Hepatocyte (in vitro differentiated cells): ENCODE data around the gene RIBC2. TPM values are rescaled to one million over a fixed set of nuclear protein-coding genes. Genes with fewer than 3 reads are reported as not detected.

ENCODE experiments used
- DNase-seq: peaks from one replicate; pipeline ENCODE4 v3.0.0-alpha.2; 2016; ENCODE audit warnings: low spot score
- H2AFZ ChIP-seq: fragments of 200-600 bp; sonication (generic); 2 replicates; pipeline ENCODE4 v1.6.0; 2016; ENCODE audit warnings: antibody characterized with exemption, mild to moderate bottlenecking
- H3K27ac ChIP-seq: fragments of 200-600 bp; sonication (generic); 2 replicates; pipeline ENCODE4 v1.5.1; 2016; ENCODE audit warnings: mild to moderate bottlenecking
- H3K27me3 ChIP-seq: fragments of 200-600 bp; sonication (generic); 2 replicates; pipeline ENCODE4 v1.6.1; 2016
- H3K36me3 ChIP-seq: fragments of 200-600 bp; sonication (generic); replicated peaks from 2 replicates; pipeline ENCODE4 v1.5.1; 2016; ENCODE audit warnings: low read depth; ENCODE audit not compliant: insufficient read depth
- H3K4me1 ChIP-seq: fragments of 200-600 bp; sonication (generic); 2 replicates; pipeline ENCODE4 v1.5.1; 2016; ENCODE audit warnings: mild to moderate bottlenecking, moderate library complexity; ENCODE audit not compliant: insufficient read depth
- H3K4me2 ChIP-seq: fragments of 200-600 bp; sonication (generic); 2 replicates; pipeline ENCODE4 v1.6.0; 2016
- H3K4me3 ChIP-seq: fragments of 200-600 bp; sonication (generic); 2 replicates; pipeline ENCODE4 v1.5.1; 2016; ENCODE audit warnings: mild to moderate bottlenecking
- H3K79me2 ChIP-seq: fragments of 200-600 bp; sonication (generic); 2 replicates; pipeline ENCODE4 v1.6.0; 2017; ENCODE audit warnings: mild to moderate bottlenecking
- H3K9me2 ChIP-seq: fragments of 200-600 bp; sonication (generic); replicated peaks from 2 replicates; pipeline ENCODE4 v1.6.0; 2017; ENCODE audit warnings: mild to moderate bottlenecking; ENCODE audit not compliant: insufficient read depth
- H3K9me3 ChIP-seq: fragments of 200-600 bp; sonication (generic); 2 replicates; pipeline ENCODE4 v1.5.1; 2016; ENCODE audit warnings: low read depth, mild to moderate bottlenecking
- H4K20me1 ChIP-seq: fragments of 200-600 bp; sonication (generic); 2 replicates; pipeline ENCODE4 v1.6.0; 2016; ENCODE audit warnings: mild to moderate bottlenecking; ENCODE audit not compliant: insufficient read depth, poor library complexity, severe bottlenecking
- CTCF ChIP-seq: fragments of 200-600 bp; sonication (generic); IDR thresholded peaks from 2 replicates; pipeline ENCODE4 v1.5.1; 2016; ENCODE audit warnings: antibody characterized with exemption, mild to moderate bottlenecking; ENCODE audit not compliant: poor library complexity
- EZH2 ChIP-seq: fragments of 200-600 bp; sonication (generic); IDR thresholded peaks from 2 replicates; pipeline ENCODE4 v1.6.1; 2016; ENCODE audit warnings: antibody characterized with exemption, mild to moderate bottlenecking, borderline replicate concordance
- EZH2phosphoT487 ChIP-seq: fragments of 200-600 bp; sonication (generic); IDR thresholded peaks from one replicate; pipeline ENCODE4 v1.6.1; 2018; ENCODE audit warnings: antibody characterized with exemption, mild to moderate bottlenecking, low read depth, moderate library complexity; ENCODE audit not compliant: unreplicated experiment, severe bottlenecking
- WGBS: methylation state at CpG from one replicate; pipeline ENCODE4 v1.1.6; 2016; ENCODE audit warnings: low lambda C conversion rate; ENCODE audit errors: missing lambda C conversion rate; 5-methylcytosine and 5-hydroxymethylcytosine counted together
- polyA plus RNA-seq: library from polyadenylated mRNA; unstranded; fragments of >200 nt; fragmentation: Nextera tagmentation; extraction: Ambion mirVana; gene quantifications from 2 replicates; pipeline ENCODE4 v1.2.1, GENCODE V29; 2016
- total RNA-seq: library from RNA; depleted of rRNA; stranded (reverse); fragments of >200 nt; gene quantifications from 2 replicates; pipeline ENCODE4 v1.2.3, GENCODE V29; 2014

The RIBC2 gene
- total and polyA plus RNA-seq, 2 experiments from 2014 or later, result 0.50 to 0.56 TPM

GRCh38 chr22:45422237-45422983 is 8.9 kb downstream of the RIBC2 start:
- Histone ChIP-seq H3K27ac (no peak overlapping the region), H3K27me3 (no peaks in the 10 kb centered on the region), H3K36me3 (no peaks in the 10 kb centered on the region), H3K79me2 (no peaks in the 10 kb centered on the region), H4K20me1 (no peaks in the 10 kb centered on the region), H3K4me3 (no peak overlapping the region), H3K4me2 (no peak overlapping the region), H2AFZ (no peak overlapping the region), H3K4me1 (no peaks in the 10 kb centered on the region), H3K9me3 (no peaks in the 10 kb centered on the region), H3K9me2 (no peaks in the 10 kb centered on the region)
- WGBS, result 92% methylated on average over 14 of the region's 14 CpGs
- TF ChIP-seq CTCF (no peak), EZH2 (no peak), EZH2phosphoT487 (no peak)
- DNase-seq, result no peak

- no peaks in the 10 kb centered on the region for H3K36me3 ChIP-seq
- no peak overlapping the region for H2AFZ ChIP-seq
- no peaks in the 10 kb centered on the region for H3K4me1 ChIP-seq
- no peaks in the 10 kb centered on the region for H3K27me3 ChIP-seq
- TF ChIP-seq EZH2 (no peak), CTCF (no peak), EZH2phosphoT487 (no peak)
- H3K9me3 ChIP-seq, result no peaks in the 10 kb centered on the region
- 79% methylated on average over 4 of the region's 4 CpGs for WGBS
- no peak for DNase-seq
- H3K4me2 ChIP-seq, result no peak overlapping the region
- H4K20me1 ChIP-seq, result no peaks in the 10 kb centered on the region
- no peaks in the 10 kb centered on the region for H3K79me2 ChIP-seq
- no peak overlapping the region for H3K27ac ChIP-seq
- no peak overlapping the region for H3K4me3 ChIP-seq
- H3K9me2 ChIP-seq, result no peaks in the 10 kb centered on the region
Measured at GRCh38 chr22:45423524-45423923, 10.0 kb downstream of the RIBC2 start.

GRCh38 chr22:45424241-45424731 is 10.8 kb downstream of the RIBC2 start:
- H3K27ac ChIP-seq, result no peak overlapping the region
- H2AFZ ChIP-seq, result no peak overlapping the region
- H4K20me1 ChIP-seq, result no peaks in the 10 kb centered on the region
- no peaks in the 10 kb centered on the region for H3K9me2 ChIP-seq
- no peaks in the 10 kb centered on the region for H3K9me3 ChIP-seq
- TF ChIP-seq EZH2 (no peak), CTCF (no peak), EZH2phosphoT487 (no peak)
- no peak overlapping the region for H3K4me3 ChIP-seq
- H3K79me2 ChIP-seq, result no peaks in the 10 kb centered on the region
- H3K4me1 ChIP-seq, result no peaks in the 10 kb centered on the region
- no peak for DNase-seq
- H3K36me3 ChIP-seq, result no peaks in the 10 kb centered on the region
- H3K4me2 ChIP-seq, result no peak overlapping the region
- 86% methylated on average over 14 of the region's 14 CpGs for whole genome bisulfite sequencing
- no peaks in the 10 kb centered on the region for H3K27me3 ChIP-seq
